GM12801 (cell line): ENCODE results near the gene KIF5B.

Experiments
- TF ChIP-seq, protein P1 (sequence below): IDR thresholded peaks from one replicate; pipeline ENCODE4 v1.5.1; 2011; ENCODE audit warnings: control low read depth; ENCODE audit not compliant: insufficient read length; ENCODE audit errors: extremely low read depth

Gene KIF5B

DNA sequence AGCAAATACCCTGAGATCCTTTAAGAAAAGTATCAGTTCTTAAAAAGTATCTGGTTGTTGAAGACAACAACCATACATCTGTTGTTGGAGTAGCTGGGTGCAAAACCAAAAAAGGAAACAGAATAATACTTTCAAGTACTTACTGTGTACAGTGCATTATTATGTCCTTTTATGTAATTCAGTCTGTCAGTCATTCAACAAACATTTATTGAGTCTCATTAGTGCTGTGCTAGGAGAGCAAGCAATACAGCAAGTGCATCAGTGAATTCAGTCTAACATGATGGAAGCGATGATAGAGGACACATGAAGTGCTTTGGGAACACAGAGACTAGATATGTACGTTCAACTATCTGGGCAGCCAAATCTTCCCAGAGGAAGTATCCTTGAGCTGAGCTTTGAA is 37.4 kb upstream of the KIF5B start:
- TF ChIP-seq, protein P1, sequence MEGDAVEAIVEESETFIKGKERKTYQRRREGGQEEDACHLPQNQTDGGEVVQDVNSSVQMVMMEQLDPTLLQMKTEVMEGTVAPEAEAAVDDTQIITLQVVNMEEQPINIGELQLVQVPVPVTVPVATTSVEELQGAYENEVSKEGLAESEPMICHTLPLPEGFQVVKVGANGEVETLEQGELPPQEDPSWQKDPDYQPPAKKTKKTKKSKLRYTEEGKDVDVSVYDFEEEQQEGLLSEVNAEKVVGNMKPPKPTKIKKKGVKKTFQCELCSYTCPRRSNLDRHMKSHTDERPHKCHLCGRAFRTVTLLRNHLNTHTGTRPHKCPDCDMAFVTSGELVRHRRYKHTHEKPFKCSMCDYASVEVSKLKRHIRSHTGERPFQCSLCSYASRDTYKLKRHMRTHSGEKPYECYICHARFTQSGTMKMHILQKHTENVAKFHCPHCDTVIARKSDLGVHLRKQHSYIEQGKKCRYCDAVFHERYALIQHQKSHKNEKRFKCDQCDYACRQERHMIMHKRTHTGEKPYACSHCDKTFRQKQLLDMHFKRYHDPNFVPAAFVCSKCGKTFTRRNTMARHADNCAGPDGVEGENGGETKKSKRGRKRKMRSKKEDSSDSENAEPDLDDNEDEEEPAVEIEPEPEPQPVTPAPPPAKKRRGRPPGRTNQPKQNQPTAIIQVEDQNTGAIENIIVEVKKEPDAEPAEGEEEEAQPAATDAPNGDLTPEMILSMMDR = no peak

DNA sequence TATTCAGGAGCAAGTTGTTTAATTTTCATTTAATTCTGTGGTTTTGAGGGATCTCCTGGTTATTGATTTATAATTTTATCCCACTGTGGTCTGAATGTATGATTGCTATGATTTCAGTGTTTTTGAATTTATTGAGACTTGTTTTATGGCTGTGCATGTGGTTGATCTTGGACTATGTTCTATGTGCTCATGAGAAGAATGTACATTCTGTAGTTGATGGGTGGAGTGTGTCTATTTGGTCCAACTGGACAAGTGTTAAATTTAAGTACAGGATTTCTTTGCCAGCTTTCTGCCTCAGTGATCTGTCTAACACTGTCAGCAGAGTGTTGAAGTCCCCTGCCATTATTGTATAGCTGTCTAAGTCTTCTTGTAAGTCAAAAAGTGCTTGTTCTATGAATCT is 34.8 kb upstream of the KIF5B start:
- TF ChIP-seq, protein P1 = no peak

DNA sequence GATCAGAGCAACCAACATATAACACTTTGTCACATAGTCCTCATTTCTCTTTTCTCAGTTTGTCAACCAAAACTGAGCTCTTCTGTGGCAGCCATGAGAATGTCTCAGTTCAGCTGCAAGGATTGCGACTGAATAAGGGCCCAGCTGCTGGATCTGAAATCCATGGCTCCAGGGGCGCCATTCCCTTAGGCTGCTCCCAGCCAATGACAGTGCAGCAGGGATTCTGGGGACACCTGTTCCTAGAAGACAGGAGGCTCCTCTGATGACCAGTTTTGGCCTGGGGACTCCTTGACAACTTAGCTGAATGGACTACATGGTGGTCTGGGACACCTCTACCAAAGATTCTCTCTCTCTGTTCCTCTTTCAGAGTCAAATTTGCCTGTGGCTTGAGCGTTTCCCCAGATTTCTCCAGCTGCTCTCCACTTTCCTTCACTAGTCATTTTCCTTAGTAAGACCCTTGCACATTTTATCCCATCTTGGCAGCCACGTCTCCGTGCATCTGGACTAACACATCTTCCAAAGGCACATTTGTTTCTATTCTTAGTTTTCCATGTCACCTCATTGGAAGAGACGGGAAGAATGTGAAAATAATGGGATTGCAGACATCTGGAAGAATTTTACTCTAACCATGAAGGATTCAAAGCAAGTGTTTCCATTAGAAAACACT is 28.1 kb upstream of the KIF5B start:
- TF ChIP-seq, protein P1 = no peak

DNA sequence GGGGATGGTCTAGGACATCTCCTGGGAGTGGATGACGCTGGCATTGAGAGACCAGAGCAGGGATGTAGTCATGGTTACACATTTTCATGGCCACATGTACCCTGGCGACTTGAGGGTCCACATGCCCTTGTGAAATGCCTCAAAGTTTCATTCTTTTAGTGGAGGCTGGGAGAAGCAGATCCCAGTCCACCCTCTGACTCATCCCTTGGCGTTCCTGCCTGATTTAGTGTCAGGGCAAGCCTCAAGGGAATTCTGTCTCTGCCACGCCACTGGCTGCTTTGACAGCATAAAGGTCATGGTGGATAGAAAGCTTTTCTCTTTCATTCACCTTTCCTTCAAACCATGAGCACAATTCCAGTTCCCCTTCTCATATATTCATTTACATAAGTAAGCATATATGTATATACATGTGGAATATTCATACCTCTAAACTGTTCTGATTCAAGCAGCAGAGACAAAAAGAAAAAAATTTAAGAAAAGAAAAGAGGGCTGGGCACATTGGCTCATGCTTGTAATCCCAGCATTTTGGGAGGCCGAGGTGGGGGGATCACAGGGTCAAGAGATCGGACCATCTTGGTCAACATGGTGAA is 21.8 kb upstream of the KIF5B start:
- TF ChIP-seq, protein P1 = no peak

DNA sequence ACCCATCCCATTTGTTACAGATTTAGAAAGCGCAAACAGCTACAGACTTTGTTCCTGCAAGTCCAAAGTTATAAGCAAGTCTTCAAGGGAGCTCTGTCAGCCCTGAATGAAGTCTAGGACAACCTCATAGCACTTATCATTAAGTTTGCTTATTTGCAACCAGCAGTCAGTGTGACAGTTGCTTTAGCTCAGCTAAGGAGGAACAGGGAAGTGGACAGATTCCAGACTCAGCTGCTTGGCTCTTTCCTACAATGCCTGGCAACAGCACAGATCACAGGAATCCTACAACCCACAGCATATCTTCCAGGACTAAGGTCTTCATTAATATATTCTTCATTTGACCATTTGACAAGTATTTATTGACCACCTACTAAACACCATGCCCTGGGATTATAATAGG is 17.4 kb upstream of the KIF5B start:
- TF ChIP-seq, protein P1 = no peak

DNA sequence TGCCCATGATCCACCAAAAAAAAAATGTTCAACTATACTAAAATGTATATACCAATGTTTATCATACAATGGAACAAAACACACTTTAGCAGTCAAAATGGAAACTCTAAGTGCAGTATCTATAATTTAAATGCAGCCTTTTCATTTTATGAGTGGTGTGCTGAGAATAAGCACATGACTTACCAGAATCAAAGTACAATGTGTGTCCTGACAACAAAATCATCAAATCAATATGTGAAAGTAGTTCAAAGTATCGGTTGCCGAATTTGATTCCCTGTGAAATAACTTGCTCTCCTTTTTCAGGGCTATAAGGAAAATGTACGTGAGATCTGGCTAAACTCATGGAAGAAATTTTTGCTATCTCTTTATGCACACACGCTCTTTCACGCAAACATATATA is 16.9 kb upstream of the KIF5B start:
- TF ChIP-seq, protein P1 = no peak

DNA sequence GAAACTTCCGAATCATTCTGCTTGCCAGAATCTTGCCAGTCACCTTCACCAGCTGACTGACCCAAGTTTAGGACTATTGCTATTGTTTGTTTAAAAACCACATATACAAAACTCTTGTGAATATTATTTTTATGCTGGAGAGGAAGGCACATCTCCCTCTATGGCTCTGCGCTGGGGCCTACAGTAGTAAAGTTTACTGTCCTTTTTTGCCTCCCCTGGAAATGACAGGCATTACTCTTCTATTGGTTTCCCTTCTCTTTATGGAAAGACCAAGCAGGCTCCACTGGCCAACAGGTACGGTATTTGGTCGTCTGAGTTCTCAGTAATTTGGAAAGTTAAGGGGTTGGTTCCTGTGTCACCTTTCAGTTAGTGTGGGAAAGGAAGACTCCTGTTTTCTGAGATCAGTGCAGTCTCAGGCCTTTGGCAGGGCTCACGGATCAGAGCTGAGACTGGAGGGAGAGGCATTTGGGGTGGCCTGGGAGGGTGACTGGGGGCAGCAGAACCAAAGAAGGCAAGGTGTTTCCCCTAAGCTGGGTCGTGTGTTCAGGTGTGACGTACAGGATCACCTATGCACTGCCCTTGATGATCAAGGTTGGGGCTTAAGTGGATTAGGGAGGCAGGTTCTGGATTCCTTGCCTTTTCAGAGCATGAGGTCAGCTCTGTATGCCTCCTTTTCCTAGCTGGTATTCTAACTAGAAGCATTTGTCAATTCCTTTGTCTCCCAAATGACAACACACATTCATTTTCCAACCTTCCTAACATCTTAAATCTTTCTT is 16.0 kb upstream of the KIF5B start:
- TF ChIP-seq, protein P1 = no peak
